Natural killer cell treated with Interleukin-12 subunit alpha and Interleukin-12 subunit beta and Interleukin-15 and Interleukin-18, amount 100 ng/mL, for 72 hours (primary cell): Measurements from ENCODE around the gene CSKMT. TPM values are rescaled to one million over a fixed set of nuclear protein-coding genes. Genes with fewer than 3 reads are reported as not detected.
"Not testable (repeated sequence)": the region's sequence is repeated elsewhere in the genome, so short reads cannot be mapped to it uniquely, and the experiment has no call there.

Source experiments
- ATAC-seq, 2 donors: fragments of 150-1000 bp; cut with Tn5 transposase in 1 of 2; sonication (Bioruptor Pico), chemical (Tn5 transposase) in 1 of 2; 2 replicates each; pipeline ENCODE4 v1.10.0; 2021
- DNase-seq: peaks from one replicate; pipeline ENCODE4 v3.0.0; 2022; ENCODE audit warnings: low spot score
- H3K27ac Mint-ChIP-seq, 2 donors: 1 replicate in 1 of 2; 2 replicates in 1 of 2; pipeline ENCODE4 v1.8.0; 2022; ENCODE audit warnings: mixed read lengths in 2 of 2, mild to moderate bottlenecking in 1 of 2, moderate library complexity in 1 of 2
- H3K27me3 Mint-ChIP-seq, 2 donors: 1 replicate in 1 of 2; 2 replicates in 1 of 2; pipeline ENCODE4 v1.8.0; 2022; ENCODE audit warnings: mixed read lengths in 2 of 2
- H3K36me3 Mint-ChIP-seq: one replicate; pipeline ENCODE4 v1.8.0; 2022; ENCODE audit warnings: mixed read lengths
- H3K4me1 Mint-ChIP-seq, 2 donors: 1 replicate in 1 of 2; 2 replicates in 1 of 2; pipeline ENCODE4 v1.8.0; 2022; ENCODE audit warnings: low read depth in 2 of 2, mixed read lengths in 2 of 2, mild to moderate bottlenecking in 1 of 2
- H3K4me3 Mint-ChIP-seq: one replicate; pipeline ENCODE4 v1.8.0; 2022; ENCODE audit warnings: mixed read lengths
- H3K9me3 Mint-ChIP-seq: 2 replicates; pipeline ENCODE4 v1.8.0; 2022; ENCODE audit warnings: mixed read lengths
- total RNA-seq, 2 donors: library from RNA; stranded (reverse); gene quantifications; one replicate each; pipeline ENCODE4 v1.2.3, GENCODE V29; 2022

The CSKMT gene, protein sequence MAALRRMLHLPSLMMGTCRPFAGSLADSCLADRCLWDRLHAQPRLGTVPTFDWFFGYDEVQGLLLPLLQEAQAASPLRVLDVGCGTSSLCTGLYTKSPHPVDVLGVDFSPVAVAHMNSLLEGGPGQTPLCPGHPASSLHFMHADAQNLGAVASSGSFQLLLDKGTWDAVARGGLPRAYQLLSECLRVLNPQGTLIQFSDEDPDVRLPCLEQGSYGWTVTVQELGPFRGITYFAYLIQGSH
- 100 to 1,000 TPM in 1 of 2 donors, 10 to 100 TPM in 1; 30.0 to 121 TPM for total RNA-seq

DNA sequence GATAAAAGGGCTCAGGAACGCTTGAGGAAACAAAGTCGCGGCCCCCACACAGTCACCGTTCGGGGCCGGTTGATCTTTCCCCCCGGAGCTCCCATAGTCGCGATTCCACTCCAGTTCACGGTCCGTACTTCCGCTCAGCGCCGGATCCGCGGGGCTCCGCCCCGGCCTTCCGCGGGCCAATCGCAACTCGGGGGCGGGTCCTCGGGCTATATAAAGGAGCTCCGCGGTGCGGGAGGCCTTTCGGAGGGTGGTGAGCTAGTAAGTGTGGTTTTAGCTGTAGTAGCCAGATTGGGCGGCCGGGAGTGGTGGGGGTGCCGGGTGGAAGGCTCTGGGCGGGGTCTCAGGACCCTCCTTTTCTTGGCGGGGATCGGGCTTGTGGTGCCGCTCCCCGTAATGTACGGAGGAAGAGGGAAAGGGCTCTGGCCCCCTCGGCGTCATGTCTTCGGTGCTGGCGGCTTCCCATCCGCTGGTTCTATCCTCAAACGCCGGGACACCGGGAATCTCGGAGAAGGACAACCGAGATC is at the start of gene CSKMT, which contains the start of gene C11orf98:
Gene CSKMT (plus strand): TSS at position 238 of the 524 bp plus-strand sequence. CDS start 568 bp downstream, outside the sequence.
Gene C11orf98 (minus strand): TSS at position 136 of the 524 bp plus-strand sequence. CDS start 41 bp downstream, at position 95.
- Mint-ChIP-seq H3K4me3 (peak within 1 kb of the TSS; percentile 96), H3K36me3 (peaks cover 17% of the 10 kb centered on the region), H3K4me1 (peaks cover 23% of the 10 kb centered on the region in 2 donors), H3K9me3 (no peaks in the 10 kb centered on the region), H3K27ac (peak within 1 kb of the TSS; percentile 89 to 94), H3K27me3 (no peaks in the 10 kb centered on the region)
- DNase-seq (peak; percentile 96), ATAC-seq (peak; percentile 95 to 97)

GRCh38 chr11:62615521-62615920 is 49.6 kb upstream of the CSKMT start:
- H3K36me3 Mint-ChIP-seq = no peaks in the 10 kb centered on the region
- no peak overlapping the region for H3K27ac Mint-ChIP-seq
- H3K27me3 Mint-ChIP-seq = no peaks in the 10 kb centered on the region
- ATAC-seq (no peak), DNase-seq (no peak)
- no peaks in the 10 kb centered on the region for H3K9me3 Mint-ChIP-seq
- H3K4me1 Mint-ChIP-seq = peaks cover 24% of the 10 kb centered on the region in 2 donors
- H3K4me3 Mint-ChIP-seq = no peak overlapping the region

GRCh38 chr11:62616957-62617356 is 48.2 kb upstream of the CSKMT start:
- H3K4me3 Mint-ChIP-seq, H3K27ac Mint-ChIP-seq, DNase-seq, H3K9me3 Mint-ChIP-seq, ATAC-seq, H3K27me3 Mint-ChIP-seq, H3K36me3 Mint-ChIP-seq: not testable (repeated sequence)
- H3K4me1 Mint-ChIP-seq = peaks cover 26 to 27% of the 10 kb centered on the region in 2 donors

DNA sequence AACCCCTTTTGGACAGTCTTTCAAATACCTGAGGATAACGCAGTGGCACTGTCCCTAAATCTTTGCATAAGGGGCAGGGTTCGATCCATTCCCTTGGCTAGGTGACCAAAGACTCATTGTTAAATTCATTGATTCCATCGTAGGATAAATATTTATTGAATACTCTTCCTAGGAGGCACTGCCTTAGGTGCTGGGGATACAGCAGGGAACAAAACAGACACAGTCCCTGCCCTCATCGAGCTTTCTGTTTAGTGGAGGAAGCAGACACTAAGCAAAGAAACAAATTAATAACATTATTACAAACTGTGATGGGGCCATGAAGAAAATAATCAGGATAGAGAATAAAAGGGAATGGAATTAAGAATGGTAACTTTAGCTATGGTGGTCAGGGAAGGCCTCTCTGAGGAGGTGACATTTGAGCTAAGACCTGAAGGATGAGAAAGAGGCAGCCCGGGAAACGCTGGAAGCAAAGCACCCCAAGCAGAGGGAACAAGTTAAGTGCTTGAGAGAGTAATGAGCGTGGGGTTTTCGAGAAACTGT is 44.0 kb upstream of the CSKMT start:
- DNase-seq (no peak), ATAC-seq (no peak)
- Mint-ChIP-seq H3K36me3 (peaks cover 16% of the 10 kb centered on the region), H3K27me3 (no peaks in the 10 kb centered on the region), H3K4me1 (peaks cover 17 to 20% of the 10 kb centered on the region in 2 donors), H3K27ac (peak overlapping the region; percentile 96 to 99), H3K4me3 (peak overlapping the region; percentile 100), H3K9me3 (no peaks in the 10 kb centered on the region)

DNA sequence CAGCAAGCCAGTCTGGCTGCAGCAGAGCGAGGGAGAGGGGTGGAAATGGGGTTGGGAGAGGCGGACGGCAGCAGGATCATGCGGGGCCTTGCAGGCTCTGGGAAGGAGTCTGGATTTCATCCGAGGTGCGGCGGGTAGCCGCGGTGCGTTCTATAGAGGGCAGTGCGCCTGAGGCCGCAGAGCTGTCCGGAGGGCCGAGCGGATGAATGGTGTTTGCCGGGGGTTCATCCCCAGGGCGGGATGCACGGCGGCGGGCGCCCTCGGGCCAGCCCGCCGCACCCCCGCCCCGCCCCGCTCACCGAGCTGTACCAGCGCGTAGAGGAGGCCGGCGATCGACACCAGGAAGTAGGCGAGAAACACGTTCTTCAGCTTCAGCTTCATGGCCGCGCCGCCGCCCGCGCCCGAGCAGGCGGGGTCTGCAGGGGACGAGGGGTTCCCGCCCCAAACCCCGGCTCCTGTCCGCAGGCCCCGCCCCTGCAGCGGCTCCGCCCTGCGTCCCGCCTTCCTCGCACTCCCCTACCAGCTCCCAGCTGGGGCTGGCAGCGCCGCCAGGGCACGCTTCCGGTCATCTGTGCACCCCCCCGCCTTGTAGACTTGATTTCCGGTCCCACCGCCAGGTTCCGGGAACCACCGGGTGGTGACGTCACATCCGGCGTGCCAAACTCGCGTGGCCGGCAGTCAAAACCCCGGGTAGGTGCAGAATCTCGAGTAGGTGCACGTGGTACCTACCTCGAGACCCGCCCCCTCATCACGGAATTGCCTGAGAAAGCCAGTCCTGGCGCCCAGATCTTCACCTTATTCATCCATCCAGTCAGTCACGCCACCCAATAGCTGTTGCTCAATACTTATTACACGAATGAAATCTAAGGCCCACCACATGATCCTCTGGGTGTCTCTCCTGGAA is 43.3 kb upstream of the CSKMT start, which contains the start of gene B3GAT3:
Gene B3GAT3 (minus strand): TSS at position 420 of the 904 bp plus-strand sequence. CDS start 39 bp downstream, at position 381.
- H3K9me3 Mint-ChIP-seq = no peaks in the 10 kb centered on the region
- peaks cover 17 to 20% of the 10 kb centered on the region in 2 donors for H3K4me1 Mint-ChIP-seq
- DNase-seq (peak; percentile 99), ATAC-seq (peak; percentile 98 to 99)
- H3K27me3 Mint-ChIP-seq = no peaks in the 10 kb centered on the region
- H3K4me3 Mint-ChIP-seq = peak within 1 kb of the TSS; percentile 100
- peaks cover 18% of the 10 kb centered on the region for H3K36me3 Mint-ChIP-seq
- H3K27ac Mint-ChIP-seq = peak within 1 kb of the TSS; percentile 96 to 99

GRCh38 chr11:62622476-62623089 is 42.5 kb upstream of the CSKMT start:
- Mint-ChIP-seq H3K36me3 (peaks cover 18% of the 10 kb centered on the region), H3K9me3 (no peaks in the 10 kb centered on the region), H3K27me3 (no peaks in the 10 kb centered on the region), H3K4me3 (peak overlapping the region; percentile 100), H3K27ac (peak overlapping the region; percentile 96 to 99), H3K4me1 (peaks cover 17 to 20% of the 10 kb centered on the region in 2 donors)
- ATAC-seq (no peak), DNase-seq (no peak)

DNA sequence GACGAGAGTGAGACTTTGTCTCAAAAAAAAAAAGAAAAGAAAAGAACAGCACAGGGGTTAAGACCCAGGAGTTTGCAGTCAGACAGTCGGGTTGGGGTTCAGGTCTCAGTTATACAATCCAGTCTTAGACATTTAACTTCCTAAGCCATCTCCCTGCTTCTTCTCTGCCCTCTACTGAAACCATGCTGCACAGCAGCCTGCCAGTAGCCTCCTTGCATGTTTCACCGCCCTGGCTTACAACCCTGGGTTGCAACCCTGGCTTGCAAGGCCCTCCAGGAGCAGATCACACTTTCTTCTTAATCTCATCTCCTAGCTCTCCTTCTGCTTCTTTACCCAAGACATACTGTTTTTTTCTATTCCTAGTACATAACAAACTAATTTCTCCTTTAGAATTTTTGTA is 37.4 kb upstream of the CSKMT start:
- H3K27me3 Mint-ChIP-seq = no peaks in the 10 kb centered on the region
- H3K36me3 Mint-ChIP-seq = peaks cover 30% of the 10 kb centered on the region
- peaks cover 0 to 10% of the 10 kb centered on the region in 2 donors for H3K4me1 Mint-ChIP-seq
- no peaks in the 10 kb centered on the region for H3K9me3 Mint-ChIP-seq
- H3K27ac Mint-ChIP-seq = peak overlapping the region in 1 of 2 donors; percentile 43
- DNase-seq (no peak), ATAC-seq (no peak)
- H3K4me3 Mint-ChIP-seq = no peak overlapping the region

- Mint-ChIP-seq H3K36me3 (peaks cover 38% of the 10 kb centered on the region), H3K27me3 (no peaks in the 10 kb centered on the region), H3K27ac (peak overlapping the region in 1 of 2 donors; percentile 80), H3K9me3 (no peaks in the 10 kb centered on the region), H3K4me1 (peaks cover 9 to 17% of the 10 kb centered on the region in 2 donors), H3K4me3 (no peak overlapping the region)
- ATAC-seq (no peak), DNase-seq (no peak)
Observed at GRCh38 chr11:62632492-62632891, 32.6 kb upstream of the CSKMT start.

DNA sequence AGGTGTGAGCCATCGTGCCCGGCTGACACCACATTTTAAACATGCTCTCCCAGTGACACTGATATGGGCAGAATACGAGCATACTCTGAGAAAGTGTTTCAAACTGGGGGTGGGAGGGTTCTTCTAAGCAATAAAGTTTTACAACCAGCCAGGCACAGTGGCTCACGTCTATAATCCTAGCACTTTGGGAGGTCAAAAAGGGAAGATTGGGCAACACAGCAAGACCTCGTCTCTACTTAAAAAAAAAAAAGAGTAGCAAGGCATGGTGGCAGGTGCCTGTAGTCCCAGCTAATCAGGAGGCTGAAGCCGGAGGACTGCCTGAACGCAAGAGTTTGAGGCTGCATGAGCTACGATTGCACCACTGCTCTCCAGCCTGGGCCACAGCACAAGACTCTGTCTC is 20.9 kb upstream of the CSKMT start:
- no peaks in the 10 kb centered on the region for H3K9me3 Mint-ChIP-seq
- H3K36me3 Mint-ChIP-seq = peaks cover 6% of the 10 kb centered on the region
- no peak for DNase-seq
- no peak for ATAC-seq
- H3K27me3 Mint-ChIP-seq = no peaks in the 10 kb centered on the region
- peaks cover 22 to 27% of the 10 kb centered on the region in 2 donors for H3K4me1 Mint-ChIP-seq
- peak overlapping the region; percentile 88 to 97 for H3K27ac Mint-ChIP-seq
- H3K4me3 Mint-ChIP-seq = peak overlapping the region; percentile 25

DNA sequence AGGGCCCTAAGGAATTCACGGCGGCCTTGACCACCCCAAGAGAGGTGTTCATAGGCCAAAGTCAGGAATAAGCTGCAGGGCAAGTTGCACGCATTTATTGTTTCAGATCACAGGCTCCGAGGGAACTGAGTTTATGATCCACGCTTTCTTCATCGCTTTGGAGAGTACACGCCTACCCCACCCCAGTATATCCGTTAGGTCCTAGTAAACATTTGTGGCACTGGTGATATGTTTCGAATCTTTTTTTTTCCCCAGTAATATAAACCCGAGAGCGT is 19.5 kb upstream of the CSKMT start:
- H3K27ac Mint-ChIP-seq = peak overlapping the region; percentile 88 to 97
- DNase-seq = no peak
- ATAC-seq = no peak

DNA sequence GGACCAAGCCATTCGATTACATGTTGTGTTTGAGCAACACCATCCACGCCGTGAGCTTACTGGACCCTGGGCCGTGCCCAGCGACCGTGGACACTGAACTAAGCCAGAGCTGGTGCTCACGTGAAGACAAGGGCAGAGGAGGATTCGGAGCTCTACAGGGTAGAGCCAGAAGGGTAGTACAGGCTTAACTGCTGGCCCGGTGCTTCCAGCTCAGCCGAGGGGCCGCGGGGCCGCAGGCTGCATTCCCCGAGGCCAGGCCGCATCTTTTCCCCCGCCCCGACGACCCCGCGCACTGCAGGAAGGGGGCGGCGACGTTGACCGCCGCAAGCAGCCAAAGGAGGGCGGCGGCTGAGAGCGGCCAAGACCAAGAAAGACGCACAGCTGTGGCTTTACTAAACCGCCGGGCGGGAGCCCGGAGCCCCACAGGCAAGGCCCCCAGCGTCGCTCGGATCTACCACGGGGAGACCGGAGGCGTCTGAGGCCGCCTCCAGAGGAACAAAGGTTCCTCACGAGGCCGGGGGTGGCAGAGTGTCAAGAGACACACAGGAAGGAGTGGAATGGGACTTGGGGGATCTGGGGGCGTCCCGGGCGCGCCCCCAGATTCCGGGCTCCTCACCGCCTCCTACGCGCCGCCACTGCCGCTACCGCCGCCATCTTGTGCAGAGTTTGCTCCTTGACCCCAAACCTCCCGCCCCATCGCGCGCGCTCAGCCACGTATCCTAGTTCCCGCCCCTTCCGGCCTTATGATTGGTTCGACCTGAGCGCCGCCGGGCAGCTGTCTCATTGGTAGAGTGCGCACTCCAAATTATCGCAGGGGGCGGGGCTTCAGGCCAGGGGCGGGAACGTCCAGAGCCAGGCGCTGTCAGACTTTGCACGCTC is 18.9 kb upstream of the CSKMT start, which contains the start of gene GANAB:
Gene GANAB (minus strand): TSS at position 668 of the 879 bp plus-strand sequence. CDS start 14 bp downstream, at position 654.
- peak; percentile 99 for ATAC-seq
- no peaks in the 10 kb centered on the region for H3K9me3 Mint-ChIP-seq
- H3K36me3 Mint-ChIP-seq = no peaks in the 10 kb centered on the region
- no peaks in the 10 kb centered on the region for H3K27me3 Mint-ChIP-seq
- peak within 1 kb of the TSS; percentile 97 for H3K4me3 Mint-ChIP-seq
- peak; percentile 99 for DNase-seq
- peak within 1 kb of the TSS; percentile 88 to 97 for H3K27ac Mint-ChIP-seq
- H3K4me1 Mint-ChIP-seq = peaks cover 11 to 20% of the 10 kb centered on the region in 2 donors

More for the DNA sequence above, 19.5 kb upstream of the CSKMT start:
- Mint-ChIP-seq H3K4me3 (peak overlapping the region; percentile 97), H3K9me3 (no peaks in the 10 kb centered on the region), H3K36me3 (no peaks in the 10 kb centered on the region), H3K27me3 (no peaks in the 10 kb centered on the region), H3K4me1 (peaks cover 15 to 22% of the 10 kb centered on the region in 2 donors)

DNA sequence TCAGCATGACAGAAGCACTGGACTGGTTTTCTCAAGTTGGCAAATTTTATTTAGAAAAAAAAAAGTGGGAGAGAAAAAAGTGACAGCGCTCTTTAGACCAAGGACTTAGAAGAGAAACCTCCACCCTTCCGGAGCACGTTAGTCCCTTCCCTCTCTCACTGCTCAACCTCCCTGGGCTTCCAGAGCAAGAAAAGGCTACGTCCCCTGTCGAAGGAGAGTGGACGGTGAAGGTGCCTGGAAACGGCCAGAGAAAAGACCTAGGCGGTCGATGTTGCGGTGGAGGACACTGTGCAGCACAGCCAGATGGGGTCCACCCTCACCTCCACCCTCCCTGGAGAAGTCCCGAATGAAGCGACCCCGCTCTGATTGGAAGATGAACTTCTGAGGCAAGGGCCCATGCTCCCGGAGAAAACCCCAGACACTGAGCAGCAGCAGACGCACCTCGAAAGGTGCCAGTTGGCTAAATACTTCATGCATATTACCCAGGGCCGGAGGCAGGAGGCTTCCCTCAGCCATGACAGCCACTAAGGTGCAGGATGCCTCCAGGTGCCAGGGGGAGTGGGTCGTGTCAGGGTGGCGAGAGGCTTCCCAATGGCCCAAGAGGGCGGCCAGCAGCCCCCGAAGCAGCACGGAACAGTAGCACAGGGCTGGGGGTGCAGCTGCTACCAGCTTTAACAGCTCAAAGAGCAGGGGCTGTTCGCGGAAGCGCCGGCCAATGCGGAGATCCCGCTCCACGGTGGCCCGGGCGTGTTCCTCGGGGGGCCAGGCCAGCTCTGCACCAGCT is 18.1 kb upstream of the CSKMT start:
- Mint-ChIP-seq H3K4me1 (peaks cover 15 to 22% of the 10 kb centered on the region in 2 donors), H3K9me3 (no peaks in the 10 kb centered on the region), H3K36me3 (no peaks in the 10 kb centered on the region), H3K27ac (peak overlapping the region; percentile 88 to 97), H3K4me3 (peak overlapping the region; percentile 97), H3K27me3 (no peaks in the 10 kb centered on the region)
- no peak for ATAC-seq
- no peak for DNase-seq
